Keratinocyte (primary cell): ENCODE results near the gene SOS1. TPM values are rescaled to one million over a fixed set of nuclear protein-coding genes. Genes with fewer than 3 reads are reported as not detected.

Source experiments
- DNase-seq: peaks from one replicate; pipeline ENCODE4 v3.0.0-alpha.2; 2011; ENCODE audit warnings: low read depth, missing footprints, low spot score
- FAIRE-seq: peaks from 2 replicates; lab custom pipeline; 2011; peaks lifted over from hg19 to GRCh38; lab: Jason Lieb, UNC
- H2AFZ ChIP-seq: 2 replicates; pipeline ENCODE4 v1.6.0; 2012; ENCODE audit warnings: low read length, control low read depth, inconsistent platforms; ENCODE audit not compliant: control insufficient read depth
- H3K27ac ChIP-seq: 2 replicates; pipeline ENCODE4 v1.5.1; 2011; ENCODE audit warnings: low read length; ENCODE audit not compliant: control insufficient read depth, insufficient read depth
- H3K27me3 ChIP-seq: 3 replicates; pipeline ENCODE4 v1.6.0; 2011; ENCODE audit warnings: low read length; ENCODE audit not compliant: control insufficient read depth, insufficient read depth; ENCODE audit errors: extremely low read depth
- H3K36me3 ChIP-seq, 2 experiments: 2 replicates in 1 of 2; 3 replicates in 1 of 2; pipeline ENCODE4 v1.5.1; 2011; ENCODE audit warnings: low read length in 2 of 2, mild to moderate bottlenecking in 1 of 2; ENCODE audit not compliant: control insufficient read depth in 2 of 2, insufficient read depth in 2 of 2; ENCODE audit errors: extremely low read depth in 1 of 2
- H3K4me1 ChIP-seq: 3 replicates; pipeline ENCODE4 v1.5.1; 2011; ENCODE audit warnings: low read length; ENCODE audit not compliant: control insufficient read depth, insufficient read depth; ENCODE audit errors: extremely low read depth
- H3K4me2 ChIP-seq: 3 replicates; pipeline ENCODE4 v1.6.0; 2011; ENCODE audit warnings: low read depth, low read length; ENCODE audit not compliant: control insufficient read depth, insufficient read depth; ENCODE audit errors: extremely low read depth
- H3K4me3 ChIP-seq, 3 experiments: fragments of 200-600 bp in 1 of 3; sonication (generic) in 1 of 3; 2 replicates in 2 of 3; 3 replicates in 1 of 3; pipeline ENCODE4 v1.5.1; 2011 to 2016; ENCODE audit warnings: low read length in 3 of 3, mild to moderate bottlenecking in 3 of 3, control low read depth in 2 of 3, inconsistent platforms in 1 of 3, low read depth in 1 of 3, mixed read lengths in 1 of 3, mixed run types in 1 of 3, moderate library complexity in 1 of 3; ENCODE audit not compliant: control insufficient read depth in 2 of 3, insufficient read depth in 2 of 3; ENCODE audit errors: extremely low read depth in 1 of 3
- H3K79me2 ChIP-seq: 2 replicates; pipeline ENCODE4 v1.6.0; 2012; ENCODE audit warnings: low read length; ENCODE audit not compliant: control insufficient read depth, insufficient read depth
- H3K9ac ChIP-seq: 3 replicates; pipeline ENCODE4 v1.6.0; 2011; ENCODE audit warnings: low read length; ENCODE audit not compliant: control insufficient read depth, insufficient read depth; ENCODE audit errors: extremely low read depth
- H3K9me1 ChIP-seq: 3 replicates; pipeline ENCODE4 v1.6.0; 2011; ENCODE audit warnings: low read length; ENCODE audit not compliant: control insufficient read depth, insufficient read depth; ENCODE audit errors: extremely low read depth
- H3K9me3 ChIP-seq: 2 replicates; pipeline ENCODE4 v1.5.1; 2012; ENCODE audit warnings: low read depth, low read length; ENCODE audit not compliant: control insufficient read depth
- H4K20me1 ChIP-seq: 3 replicates; pipeline ENCODE4 v1.6.0; 2011; ENCODE audit warnings: low read length; ENCODE audit not compliant: control insufficient read depth, insufficient read depth; ENCODE audit errors: extremely low read depth
- CTCF ChIP-seq, 3 experiments: IDR thresholded peaks in 1 of 3; conservative IDR thresholded peaks in 1 of 3; optimal IDR thresholded peaks in 1 of 3; 2 replicates in 2 of 3; 3 replicates in 1 of 3; pipeline versions ENCODE3 to v1.5.1; 2011; ENCODE audit warnings: low read length in 3 of 3, mild to moderate bottlenecking in 3 of 3, moderate library complexity in 2 of 3, control low read depth in 1 of 3, inconsistent platforms in 1 of 3; ENCODE audit not compliant: insufficient read depth in 2 of 3; ENCODE audit errors: extremely low read depth in 1 of 3
- EZH2 ChIP-seq: IDR thresholded peaks from one replicate; pipeline ENCODE4 v1.6.1; 2012; ENCODE audit warnings: inconsistent platforms, mild to moderate bottlenecking, low read length, moderate library complexity
- dilution Hi-C: fragments of 300-500 bp; cut with MboI; formaldehyde crosslinking; loops from one replicate; pipeline ENCODE4 v1.7.0; 2020; ENCODE audit warnings: low sequenced_read_pairs; ENCODE audit not compliant: extremely low pct_ligation_motif_present
- polyA plus RNA-seq, 5 experiments: library from polyadenylated mRNA; depleted of rRNA in 3 of 5; stranded (reverse) in 3 of 5; stranded (forward) in 1 of 5; unstranded in 1 of 5; fragments of >200 nt; gene quantifications; 1 replicate in 1 of 5; 2 replicates in 3 of 5; 3 replicates in 1 of 5; pipeline versions ENCODE4 v1.2.1 to v1.2.3, GENCODE V29; 2011 to 2012; ENCODE audit warnings: missing spikeins in 2 of 5, low read depth in 1 of 5, low replicate concordance in 1 of 5

SOS1 gene
- polyA plus RNA-seq, 1 donor (not counting 4 experiments of a cell fraction or from before 2014, with no cell fraction given), result 21.5 TPM

DNA sequence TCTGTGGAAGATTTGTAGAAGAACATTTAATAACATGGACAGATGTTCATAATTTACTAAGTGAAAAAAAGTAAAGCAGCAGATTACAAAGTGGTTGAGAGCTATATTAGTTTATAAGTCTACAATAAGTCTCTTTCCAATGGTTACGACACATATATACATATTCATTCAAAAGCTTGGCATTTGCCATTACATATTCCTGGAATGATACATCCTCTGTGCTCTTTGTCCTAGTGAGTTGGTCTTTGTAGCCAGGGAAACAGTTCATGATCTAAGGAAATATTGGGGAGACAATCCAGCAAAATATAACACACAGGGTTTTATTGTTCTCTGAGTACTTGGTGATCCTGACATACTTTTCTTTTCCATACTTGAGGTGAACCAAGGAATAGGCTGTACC is 32.5 kb upstream of the SOS1 start:
- no peaks in the 10 kb centered on the region for H3K4me1 ChIP-seq
- no peaks in the 10 kb centered on the region for H3K27me3 ChIP-seq
- H4K20me1 ChIP-seq, result no peaks in the 10 kb centered on the region
- no peak for TF ChIP-seq CTCF (optimal IDR thresholded peaks at IDR 0.05 in 1 of 3, IDR thresholded peaks at IDR 0.05 in 1 of 3, conservative IDR thresholded peaks at IDR 0.05 in 1 of 3; ENCODE audit: extremely low read depth in 1 of 3, insufficient read depth in 2 of 3, low read length in 3 of 3)
- TF ChIP-seq EZH2, result no peak
- no peak overlapping the region for H3K27ac ChIP-seq
- no peaks in the 10 kb centered on the region for H3K79me2 ChIP-seq
- H3K9me3 ChIP-seq, result no peaks in the 10 kb centered on the region
- no peak for FAIRE-seq
- no peak overlapping the region for H3K4me3 ChIP-seq
- no peak overlapping the region for H3K4me2 ChIP-seq
- H3K9ac ChIP-seq, result no peak overlapping the region
- H2AFZ ChIP-seq, result no peak overlapping the region
- no peaks in the 10 kb centered on the region for H3K9me1 ChIP-seq
- DNase-seq, result no peak
- dilution Hi-C loops, result no loop called here
- no peaks in the 10 kb centered on the region for H3K36me3 ChIP-seq

DNA sequence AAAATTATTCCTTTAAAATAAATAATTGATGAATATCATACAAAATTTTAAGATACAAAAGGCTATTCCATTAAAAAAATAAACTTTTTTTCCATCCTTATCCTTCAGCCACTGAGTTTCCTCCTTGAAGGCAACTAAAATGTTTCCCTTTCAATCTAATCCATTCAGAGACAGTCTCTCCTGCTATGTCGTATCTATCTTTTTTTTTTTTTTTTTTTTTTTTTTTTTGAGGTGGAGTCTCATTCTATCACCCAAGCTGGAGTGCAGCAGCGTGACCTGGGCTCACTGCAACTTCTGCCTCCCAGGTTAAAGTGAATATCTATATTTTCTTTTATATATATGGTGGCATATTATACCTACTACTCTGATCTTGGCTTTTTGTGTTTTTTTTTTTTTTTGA is 31.7 kb upstream of the SOS1 start:
- Histone ChIP-seq H3K9ac (no peak overlapping the region), H3K27me3 (no peaks in the 10 kb centered on the region), H3K27ac (no peak overlapping the region), H3K36me3 (no peaks in the 10 kb centered on the region), H3K79me2 (no peaks in the 10 kb centered on the region), H3K9me3 (no peaks in the 10 kb centered on the region), H3K4me1 (no peaks in the 10 kb centered on the region), H2AFZ (no peak overlapping the region), H3K4me3 (no peak overlapping the region), H4K20me1 (no peaks in the 10 kb centered on the region), H3K4me2 (no peak overlapping the region), H3K9me1 (no peaks in the 10 kb centered on the region)
- FAIRE-seq (no peak), DNase-seq (no peak)
- dilution Hi-C loops, result no loop called here
- no peak for TF ChIP-seq EZH2
- TF ChIP-seq CTCF (optimal IDR thresholded peaks at IDR 0.05 in 1 of 3, IDR thresholded peaks at IDR 0.05 in 1 of 3, conservative IDR thresholded peaks at IDR 0.05 in 1 of 3; ENCODE audit: extremely low read depth in 1 of 3, insufficient read depth in 2 of 3, low read length in 3 of 3), result no peak
